Activated CD4-positive, alpha-beta T cell treated with anti-CD3 and anti-CD28 coated beads, Interleukin-2, Interleukin-4, amounts not matched to agents 100 ng/mL and 50 ng/mL, durations not matched to agents 16 hours and 8 hours (primary cell): ENCODE measurements around the gene CYP4A22.
"Not testable (repeated sequence)": the region's sequence is repeated elsewhere in the genome, so short reads cannot be mapped to it uniquely, and the experiment has no call there.

Experiments
- DNase-seq: peaks from one replicate; pipeline ENCODE4 v3.0.0-alpha.2; 2020; ENCODE audit warnings: low spot score

Gene CYP4A22, protein sequence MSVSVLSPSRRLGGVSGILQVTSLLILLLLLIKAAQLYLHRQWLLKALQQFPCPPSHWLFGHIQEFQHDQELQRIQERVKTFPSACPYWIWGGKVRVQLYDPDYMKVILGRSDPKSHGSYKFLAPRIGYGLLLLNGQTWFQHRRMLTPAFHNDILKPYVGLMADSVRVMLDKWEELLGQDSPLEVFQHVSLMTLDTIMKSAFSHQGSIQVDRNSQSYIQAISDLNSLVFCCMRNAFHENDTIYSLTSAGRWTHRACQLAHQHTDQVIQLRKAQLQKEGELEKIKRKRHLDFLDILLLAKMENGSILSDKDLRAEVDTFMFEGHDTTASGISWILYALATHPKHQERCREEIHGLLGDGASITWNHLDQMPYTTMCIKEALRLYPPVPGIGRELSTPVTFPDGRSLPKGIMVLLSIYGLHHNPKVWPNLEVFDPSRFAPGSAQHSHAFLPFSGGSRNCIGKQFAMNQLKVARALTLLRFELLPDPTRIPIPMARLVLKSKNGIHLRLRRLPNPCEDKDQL

DNA sequence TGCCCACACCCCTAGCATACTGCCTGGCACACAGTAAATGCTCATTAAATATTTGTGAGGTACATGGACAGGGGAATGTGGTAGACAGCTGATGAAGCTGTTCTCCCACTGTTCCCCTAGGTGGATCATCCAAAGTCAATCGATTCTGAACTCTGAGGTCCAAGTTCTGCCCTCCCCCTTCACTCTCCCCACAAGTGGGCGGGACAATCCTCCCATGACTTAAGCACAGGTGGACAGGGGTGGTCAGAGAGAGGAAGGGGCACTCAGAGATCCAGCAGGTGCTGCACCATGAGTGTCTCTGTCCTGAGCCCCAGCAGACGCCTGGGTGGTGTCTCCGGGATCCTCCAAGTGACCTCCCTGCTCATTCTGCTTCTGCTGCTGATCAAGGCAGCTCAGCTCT lies at the start of gene CYP4A22:
Gene CYP4A22 (plus strand): TSS at position 244 of the 400 bp plus-strand sequence. CDS start 45 bp downstream, at position 289.
- no peak for DNase-seq

DNA sequence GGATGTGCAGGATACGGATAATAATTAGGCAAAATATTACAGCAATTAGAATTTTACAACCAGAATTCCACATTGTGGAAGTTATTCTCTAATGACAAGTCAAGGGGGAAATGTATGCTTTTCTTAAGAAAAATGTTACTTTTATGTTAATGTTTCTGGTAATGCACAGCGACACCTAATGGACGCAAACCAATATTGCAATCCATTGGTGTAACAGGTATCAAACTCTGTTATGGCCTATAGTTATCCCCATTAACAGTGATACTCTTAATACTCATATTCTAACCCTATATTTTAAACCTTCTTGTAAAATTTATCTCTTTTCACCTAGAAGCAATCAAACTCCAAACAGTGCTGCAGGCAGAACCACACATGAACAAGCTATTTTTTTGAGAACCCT lies 47.9 kb upstream of the CYP4A22 start:
- DNase-seq, result peak; percentile 41

DNA sequence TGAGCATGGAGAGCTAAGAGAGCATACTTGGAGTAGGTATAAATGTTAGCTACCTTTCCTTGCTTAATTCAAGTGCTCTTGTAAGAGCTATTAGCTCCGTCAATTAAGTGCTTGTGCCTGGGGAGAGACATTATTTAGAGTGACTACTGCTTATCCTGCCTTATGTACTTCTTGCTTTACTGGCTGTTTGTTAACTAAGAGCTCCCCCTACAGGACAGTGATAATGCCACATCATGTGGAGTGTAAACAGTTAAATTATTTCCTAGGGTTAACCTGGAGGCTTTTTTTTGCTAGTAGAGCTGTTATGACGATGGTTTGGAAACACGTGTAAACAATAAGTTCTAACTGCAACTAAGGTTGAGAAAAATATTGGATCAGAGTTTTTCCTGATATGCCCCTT lies 45.8 kb upstream of the CYP4A22 start:
- not testable (repeated sequence) for DNase-seq

DNA sequence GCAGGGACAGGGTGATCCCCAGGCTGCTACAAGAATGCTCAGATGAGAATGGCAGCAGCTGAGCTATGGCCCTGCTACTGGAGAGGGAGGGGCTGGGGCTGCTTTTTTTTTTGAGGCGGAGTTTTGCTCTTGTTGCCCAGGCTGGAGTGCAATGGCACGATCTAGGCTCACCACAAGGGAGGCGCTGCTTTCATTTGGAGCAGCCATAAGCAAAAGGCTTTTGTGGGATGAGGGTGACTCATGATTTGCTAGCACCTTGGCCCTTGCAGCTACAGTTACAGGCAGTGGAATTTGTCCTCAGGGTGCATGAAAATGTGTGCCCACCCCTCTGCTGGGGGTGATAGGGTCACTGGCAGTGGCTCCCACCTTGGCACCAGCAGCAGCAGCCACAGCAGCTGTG lies 32.4 kb upstream of the CYP4A22 start:
- no peak for DNase-seq

DNA sequence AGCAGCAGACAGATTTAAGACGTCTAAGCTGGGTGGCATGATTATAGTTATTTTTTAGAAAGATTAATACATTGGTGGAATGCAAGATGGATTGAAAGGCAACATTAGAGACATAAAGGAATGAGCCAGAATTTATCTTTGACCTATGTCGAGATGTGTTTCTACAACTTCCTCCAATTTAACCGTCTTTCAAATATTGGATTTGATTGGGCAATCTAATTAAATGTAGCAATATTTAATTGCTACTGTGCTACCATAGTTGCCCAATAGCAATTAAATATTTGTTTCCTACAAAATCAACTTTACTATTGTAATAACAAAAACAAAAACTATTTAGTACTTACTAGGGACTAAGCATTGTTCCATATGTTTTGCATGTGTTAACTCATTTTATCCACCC lies 30.4 kb upstream of the CYP4A22 start:
- DNase-seq, result no peak

DNA sequence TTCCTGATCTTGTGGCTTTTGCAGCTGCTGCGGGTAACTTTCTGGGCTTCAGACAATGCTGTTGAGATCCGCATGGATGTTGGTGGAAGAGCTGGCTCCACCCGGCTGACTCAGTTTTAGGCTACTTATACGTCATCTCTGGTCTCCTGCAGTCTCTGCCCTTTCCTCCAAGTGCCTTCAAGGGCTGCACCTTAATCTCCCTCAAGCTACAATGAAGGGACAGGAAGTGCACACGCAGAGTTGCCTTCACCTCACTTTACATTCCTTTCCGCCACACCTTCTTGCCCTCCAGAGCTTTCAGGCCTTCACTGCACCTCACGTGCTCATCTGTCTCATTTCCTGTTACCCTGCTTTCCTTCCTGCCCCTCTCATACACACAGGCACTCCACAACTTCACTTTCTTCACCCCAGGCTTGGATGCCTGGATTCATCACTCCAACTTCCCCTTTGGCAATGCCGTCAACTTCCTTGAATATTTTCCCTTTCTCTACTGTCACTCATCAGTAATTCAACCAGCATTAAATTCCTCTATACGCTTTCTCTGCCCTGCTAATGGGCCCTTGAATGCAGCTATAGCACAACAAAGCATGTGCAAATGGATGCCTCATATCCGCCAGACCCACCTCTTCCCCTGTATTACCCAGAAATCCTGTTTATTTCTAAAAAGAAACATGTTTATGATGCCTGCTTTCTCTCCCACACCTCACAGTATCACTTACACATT lies 29.2 kb upstream of the CYP4A22 start:
- not testable (repeated sequence) for DNase-seq

DNA sequence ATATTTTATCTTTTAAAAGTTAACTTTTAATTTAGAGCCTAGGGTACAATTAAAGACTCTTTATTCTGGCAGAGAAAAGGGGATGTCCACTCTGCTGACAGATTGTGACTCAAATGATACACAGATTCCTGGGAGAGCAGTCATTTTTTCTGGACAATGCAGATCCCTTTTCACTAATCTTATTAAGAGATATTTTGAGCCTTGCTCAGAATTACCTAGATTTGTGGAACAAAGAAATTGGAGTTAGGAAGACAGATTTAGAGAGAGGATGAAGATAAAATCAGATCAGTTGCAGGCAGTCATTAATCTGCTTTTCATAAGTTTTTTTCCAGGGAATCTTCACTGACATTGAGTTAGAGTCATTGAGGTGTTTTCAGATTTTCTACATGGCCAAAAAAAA lies 27.8 kb upstream of the CYP4A22 start:
- not testable (repeated sequence) for DNase-seq

DNA sequence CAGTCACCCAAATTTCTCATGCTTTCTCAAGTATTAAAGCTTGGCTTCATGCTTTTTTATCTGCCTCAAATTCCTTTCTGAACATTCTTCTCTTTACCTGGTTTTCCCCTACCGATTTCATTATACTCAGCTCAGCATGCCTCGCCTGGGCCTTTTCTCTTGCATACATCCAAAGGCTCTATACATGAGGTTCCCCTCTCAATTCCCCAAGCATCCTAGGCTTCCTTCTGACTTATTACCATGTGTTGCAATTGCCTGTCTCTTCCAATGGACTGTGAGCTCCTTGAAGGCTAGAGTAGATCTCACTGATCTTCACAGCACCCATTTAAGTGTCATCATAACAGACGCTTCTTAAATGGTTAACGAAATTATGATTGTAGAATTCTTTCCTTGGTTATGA lies 24.1 kb upstream of the CYP4A22 start:
- DNase-seq, result no peak

DNA sequence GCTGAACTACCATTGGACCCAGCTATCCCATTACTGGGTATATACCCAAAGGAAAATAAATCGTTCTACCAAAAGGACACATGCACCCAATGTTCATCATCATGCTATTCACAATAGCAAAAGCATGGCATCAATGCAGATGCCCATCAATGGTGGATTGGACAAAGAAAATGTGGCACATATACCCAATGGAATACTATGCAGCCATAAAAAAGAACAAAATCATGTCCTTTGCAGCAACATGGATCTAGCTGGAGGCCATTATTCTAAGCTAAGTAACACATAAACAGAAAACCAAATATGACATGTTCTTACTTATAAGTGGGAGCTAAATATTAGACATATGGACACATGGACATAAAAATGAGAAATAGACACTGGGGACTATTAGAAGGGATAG lies 16.2 kb upstream of the CYP4A22 start:
- not testable (repeated sequence) for DNase-seq

DNA sequence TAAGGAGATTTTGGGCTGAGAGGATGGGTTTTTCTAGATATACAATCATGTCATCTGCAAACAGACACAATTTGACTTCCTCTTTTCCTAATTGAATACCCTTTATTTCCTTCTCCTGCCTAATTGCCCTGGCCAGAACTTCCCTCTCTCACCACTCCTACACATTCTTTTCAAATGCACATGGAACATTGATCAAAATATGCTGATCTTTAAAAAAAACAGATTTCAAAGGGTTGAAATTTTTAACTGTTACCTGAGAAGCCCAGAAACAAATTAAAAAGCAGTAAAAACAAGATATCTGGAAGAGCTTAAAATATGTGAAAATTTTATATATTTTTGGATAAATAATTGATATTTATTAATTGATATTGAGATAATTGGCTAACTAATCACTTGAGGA lies 12.4 kb upstream of the CYP4A22 start:
- DNase-seq, result not testable (repeated sequence)

DNA sequence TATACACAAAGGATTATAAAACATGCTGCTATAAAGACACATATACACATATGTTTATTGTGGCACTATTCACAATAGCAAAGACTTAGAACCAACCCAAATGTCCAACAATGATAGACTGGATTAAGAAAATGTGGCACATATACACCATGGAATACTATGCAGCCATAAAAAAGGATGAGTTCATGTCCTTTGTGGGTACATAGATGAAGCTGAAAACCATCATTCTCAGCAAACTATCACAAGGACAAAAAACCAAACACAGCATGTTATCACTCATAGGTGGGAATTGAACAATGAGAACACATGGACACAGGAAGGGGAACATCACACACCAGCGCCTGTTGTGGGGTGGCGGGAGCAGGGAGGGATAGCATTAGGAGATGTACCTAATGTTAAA lies 10.2 kb upstream of the CYP4A22 start:
- DNase-seq, result not testable (repeated sequence)

DNA sequence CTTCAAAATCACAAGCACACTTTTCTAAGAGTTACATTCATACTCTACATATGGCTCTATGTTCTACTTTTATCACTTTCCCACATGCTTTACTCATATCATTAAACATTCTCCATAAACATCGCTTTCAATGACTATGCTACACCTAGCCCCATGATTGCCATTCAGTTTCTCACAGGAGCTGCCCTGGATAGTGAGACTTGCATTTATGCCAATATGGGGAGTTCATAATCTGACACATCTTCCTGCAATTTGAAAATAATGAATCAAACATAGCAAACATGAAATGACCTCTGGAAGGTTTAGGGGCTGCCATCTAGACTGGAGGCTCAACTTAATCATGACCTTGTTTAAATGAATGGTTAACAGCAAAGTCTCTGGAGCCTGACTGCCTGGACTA lies 9.0 kb upstream of the CYP4A22 start:
- no peak for DNase-seq

DNA sequence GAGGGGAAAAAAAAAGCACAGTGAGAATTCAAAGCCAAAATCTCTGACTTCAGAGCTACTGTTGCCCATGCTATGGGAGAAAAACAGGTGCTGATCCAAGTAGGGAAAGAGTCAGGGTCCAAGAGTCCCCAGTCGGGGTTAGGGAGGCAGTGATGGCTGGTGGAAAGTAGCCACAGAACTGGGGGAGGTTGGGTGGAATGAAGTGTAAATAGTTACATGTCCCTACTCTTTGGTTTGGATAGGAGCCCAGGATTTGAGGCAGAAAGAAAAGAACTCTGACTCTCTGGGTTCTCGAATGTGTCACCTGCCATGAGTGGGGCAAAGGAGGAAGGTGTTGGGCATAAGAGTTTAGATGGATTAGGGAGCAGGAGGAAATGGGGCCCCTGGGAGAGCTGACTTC lies 8.4 kb upstream of the CYP4A22 start:
- DNase-seq, result not testable (repeated sequence)

DNA sequence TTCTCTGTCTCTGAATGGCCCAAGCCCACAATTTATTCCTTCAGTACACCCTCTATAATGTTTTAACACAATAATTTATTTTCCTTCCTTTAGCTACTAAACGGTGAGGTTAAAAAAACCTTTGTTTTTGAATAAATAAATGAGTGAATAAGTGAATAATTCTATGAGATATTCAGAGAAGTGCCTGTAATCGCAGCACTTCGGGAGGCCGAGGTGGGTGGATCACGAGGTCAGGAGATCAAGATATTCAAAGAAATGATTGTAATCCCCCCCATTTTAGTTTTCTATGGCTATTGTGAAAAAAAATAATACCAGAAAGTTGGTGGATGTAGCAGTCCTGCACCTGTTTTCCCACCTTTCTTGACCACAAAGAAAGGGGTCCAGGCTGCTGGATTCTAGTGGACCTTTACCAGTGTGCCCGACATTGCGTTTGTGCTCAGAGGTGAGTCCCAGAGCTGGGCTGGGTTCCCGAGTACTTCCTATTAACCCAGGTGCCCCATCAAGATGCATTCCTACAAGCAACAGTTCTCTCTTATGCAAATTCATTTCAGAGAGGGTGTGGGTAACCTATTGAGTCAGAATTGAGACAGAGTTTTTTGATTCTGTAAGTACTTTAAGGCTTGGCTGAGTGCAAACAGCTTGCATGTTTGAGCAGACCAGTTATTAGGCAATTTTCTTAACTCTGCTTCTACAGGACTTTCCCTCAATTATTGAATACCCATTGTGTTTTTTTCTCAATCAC lies 7.6 kb upstream of the CYP4A22 start:
- not testable (repeated sequence) for DNase-seq

DNA sequence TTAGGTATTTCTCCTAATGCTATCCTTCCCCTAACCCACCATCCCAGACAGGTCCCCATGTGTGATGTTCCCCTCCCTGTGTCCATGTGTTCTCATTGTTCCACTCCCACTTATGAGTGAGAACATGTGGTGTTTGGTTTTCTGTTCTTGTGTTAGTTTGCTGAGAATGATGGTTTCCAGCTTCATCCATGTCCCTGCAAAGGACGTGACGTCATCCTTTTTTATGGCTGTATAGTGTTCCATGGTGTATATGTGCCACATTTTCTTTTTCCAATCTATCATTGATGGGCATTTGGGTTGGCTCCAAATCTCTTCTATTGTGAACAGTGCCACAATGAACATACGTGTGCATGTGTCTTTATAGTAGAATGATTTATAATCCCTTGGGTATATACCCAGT lies 4.6 kb upstream of the CYP4A22 start:
- not testable (repeated sequence) for DNase-seq

DNA sequence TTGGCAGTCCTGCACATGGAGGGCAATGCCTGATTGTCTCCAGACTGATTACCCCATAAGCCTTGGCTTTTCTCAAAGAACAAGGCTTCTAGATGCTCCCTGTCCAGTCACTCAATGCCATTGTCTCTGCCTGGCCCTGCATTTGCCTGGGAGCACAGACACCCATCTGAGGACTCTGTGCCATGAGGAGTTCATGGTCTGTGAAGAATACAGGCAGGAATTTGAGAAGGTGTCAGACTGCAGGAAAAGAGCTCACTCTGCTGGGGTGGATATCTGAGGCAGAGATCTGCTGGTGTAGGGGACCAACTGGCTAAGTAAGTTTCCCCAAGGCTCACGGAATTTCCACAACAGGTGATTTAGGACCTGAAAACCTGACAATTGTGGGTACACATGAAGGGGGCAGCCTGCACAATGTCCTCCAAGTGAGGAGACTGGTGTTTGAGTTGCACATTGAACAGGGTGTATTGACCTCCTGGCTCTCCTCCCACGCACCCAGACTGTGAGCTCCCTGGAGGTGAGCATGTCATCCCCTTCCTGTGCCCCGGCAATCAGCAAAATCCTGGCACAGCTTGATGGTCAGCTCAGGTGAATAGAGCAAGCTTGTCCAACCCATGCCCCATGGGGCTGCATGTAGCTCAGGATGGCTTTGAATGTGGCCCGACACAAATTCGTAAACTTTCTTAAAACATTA lies 829 bp downstream of the CYP4A22 start:
- no peak for DNase-seq

DNA sequence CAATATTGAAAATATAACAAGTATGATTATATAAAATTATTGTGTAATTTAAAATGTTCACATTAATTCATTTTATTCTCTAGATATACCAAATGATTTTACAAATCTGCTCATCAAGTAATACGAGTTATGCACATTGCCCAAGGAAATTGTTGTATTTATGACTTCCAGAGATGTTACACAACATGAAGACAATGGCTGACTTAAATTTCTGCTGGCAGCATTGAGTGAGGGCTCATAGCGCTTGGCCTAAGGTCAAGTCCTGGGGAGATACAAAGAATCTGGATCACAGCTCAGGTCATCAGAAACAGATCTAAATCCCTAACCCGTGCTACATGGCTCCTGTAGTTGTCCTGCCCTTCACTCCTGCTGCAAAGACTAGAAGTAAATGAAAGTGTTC lies 3.1 kb downstream of the CYP4A22 start:
- not testable (repeated sequence) for DNase-seq

DNA sequence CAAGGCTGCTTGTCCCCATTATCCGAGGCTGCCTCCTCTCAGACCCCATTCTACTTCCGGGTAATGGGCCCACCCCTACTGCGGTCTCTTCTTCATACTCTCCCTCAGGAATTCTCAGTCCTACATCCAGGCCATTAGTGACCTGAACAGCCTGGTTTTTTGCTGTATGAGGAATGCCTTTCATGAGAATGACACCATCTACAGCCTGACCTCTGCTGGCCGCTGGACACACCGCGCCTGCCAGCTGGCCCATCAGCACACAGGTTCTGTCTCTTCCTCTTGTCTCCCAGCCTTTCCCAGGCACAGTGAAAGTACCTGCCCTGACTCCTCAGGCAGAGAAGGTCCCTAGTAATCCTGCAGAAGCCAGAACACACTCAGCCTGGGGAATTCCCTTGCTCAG lies 6.4 kb downstream of the CYP4A22 start:
- DNase-seq, result not testable (repeated sequence)

DNA sequence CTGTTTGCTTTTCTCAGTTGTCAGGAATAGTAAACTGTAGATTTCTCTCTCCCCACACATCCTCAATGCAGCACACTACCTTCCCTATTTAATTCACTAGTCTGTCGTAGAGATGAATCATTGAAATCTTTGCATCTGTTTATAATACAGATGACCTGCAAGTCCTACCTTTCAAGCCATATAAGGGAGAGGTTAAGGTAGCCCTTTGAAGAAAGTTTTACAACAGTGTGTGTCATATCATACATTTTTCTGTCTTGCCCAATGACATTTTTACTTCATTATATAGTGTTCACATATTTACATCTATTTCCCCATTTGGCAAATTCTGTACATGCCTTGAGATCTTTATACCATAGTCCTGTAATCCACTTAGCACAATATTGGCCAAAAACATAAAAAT lies 9.3 kb downstream of the CYP4A22 start:
- DNase-seq, result not testable (repeated sequence)

DNA sequence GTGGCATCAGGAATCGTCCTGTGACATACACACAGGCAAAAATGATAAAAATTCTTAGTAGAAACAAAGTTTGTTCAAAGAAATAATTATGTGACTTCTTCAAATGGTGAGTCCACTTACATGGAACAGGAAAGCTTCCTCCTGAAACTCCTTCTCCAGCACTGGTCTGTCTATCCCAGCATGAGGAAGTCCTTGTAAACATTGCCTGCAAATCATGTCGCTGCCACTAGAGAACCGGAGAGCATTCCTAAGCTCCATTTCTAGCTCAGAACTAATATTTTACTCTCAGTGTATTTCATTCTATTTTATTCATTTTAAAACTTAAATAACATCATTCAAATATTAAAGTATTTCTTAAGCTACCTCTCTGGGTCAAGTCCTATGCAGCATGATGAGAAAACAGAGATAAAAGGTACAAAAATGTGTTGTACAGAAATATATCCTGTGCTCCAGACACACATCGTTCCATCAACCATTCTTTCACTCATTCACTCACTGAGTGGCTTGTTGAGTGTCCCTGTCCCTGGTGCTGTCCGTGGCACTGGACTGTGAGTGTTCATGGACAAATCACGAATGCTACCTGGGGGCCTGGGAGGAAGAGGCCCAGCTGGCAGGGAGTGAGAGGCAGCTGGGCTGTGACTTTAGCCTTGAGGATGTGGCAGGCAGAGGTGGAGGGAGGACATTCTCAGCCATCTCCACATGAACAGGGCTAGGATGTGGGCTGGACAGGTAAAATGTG lies 10.0 kb downstream of the CYP4A22 start:
- no peak for DNase-seq

DNA sequence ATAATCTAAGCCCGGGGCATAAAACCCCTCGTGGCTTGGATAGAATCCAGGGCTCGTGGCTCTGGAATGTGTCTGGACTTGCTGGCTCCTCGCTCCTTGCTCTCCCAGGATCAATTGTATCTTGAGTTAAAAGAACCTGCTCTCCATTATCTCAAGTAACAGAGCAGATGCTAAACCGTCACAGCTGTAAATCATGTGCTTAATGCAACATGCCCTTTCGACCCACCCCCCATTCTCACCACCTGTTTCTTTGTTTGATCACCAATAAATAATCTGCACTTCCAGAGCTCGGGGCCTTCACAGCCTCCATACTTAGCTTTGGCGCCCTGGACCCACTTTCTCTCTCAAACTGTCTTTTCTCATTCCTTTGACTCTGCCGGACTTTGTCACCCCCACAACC lies 11.9 kb downstream of the CYP4A22 start:
- not testable (repeated sequence) for DNase-seq
